HG03103 (cell line): ENCODE data around the gene PAX7.
"Not testable (repeated sequence)": the region's sequence is repeated elsewhere in the genome, so short reads cannot be mapped to it uniquely, and the experiment has no call there.

ENCODE experiments used
- ATAC-seq: cut with Tn5 transposase; IDR thresholded peaks from one replicate; pipeline ENCODE4 v1.9.1; 2021; ENCODE audit warnings: low read depth; ENCODE audit not compliant: unreplicated experiment

PAX7 gene

DNA sequence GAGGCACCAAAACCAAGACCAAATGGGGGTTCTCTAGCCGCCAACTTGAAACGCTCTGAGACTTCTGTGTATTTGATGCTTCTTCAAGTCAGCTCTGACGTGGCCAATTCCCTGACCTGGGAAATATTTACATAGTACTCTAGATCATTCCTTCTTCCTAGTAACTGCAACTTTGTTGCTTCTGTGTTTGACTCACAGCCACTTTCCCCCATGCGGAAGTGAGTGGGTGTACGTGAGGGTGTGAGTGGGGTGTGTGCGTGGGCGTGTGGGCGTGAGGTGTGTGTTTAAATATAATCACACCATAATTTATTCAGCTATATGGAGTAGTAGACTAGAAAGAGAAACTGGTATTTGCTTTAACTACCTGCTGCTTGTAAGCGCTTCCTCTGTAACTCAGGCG, 117.8 kb downstream of the PAX7 start:
- ATAC-seq, result no peak

- ATAC-seq, result no peak
Measured at GRCh38 chr1:18749569-18749968, 118.9 kb downstream of the PAX7 start.

DNA sequence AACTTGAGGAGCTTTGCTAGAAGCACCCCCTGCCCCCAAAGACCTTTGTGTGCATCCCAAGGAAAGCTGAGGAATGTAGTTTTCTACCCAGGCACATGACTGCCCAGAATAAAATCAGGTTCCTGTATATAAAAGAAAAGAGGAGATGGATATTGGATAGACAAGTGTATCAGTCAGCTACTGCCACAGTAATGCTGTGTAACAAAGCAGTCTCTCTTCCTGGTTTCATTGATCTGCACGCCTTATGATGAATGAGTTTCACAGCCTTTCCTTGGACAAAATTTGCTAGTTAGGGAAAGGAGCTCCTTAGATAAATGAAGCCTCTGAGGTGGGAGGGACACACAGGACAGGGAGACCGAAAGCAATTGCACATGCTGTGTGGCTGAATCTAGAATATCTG, 120.0 kb downstream of the PAX7 start:
- no peak for ATAC-seq

DNA sequence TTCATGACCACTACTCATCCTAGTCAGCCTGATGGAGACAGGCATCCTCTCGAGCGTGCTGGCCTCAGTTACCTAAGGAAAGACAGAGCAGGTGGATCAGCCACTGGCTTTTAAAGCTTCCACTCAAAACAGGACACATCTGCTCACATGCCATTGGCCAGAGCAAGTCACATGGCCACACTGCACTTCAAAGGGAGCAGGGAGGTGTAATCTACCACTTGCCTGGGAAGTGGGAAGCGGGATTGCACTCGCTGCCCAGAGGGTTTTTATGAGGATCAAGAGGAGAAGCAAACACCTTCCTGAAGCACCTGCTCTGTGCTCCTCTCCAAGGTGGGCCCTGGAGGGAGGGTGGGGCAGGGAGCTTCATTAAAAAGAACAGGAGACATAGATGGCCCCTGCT, 120.8 kb downstream of the PAX7 start:
- ATAC-seq, result no peak

- no peak for ATAC-seq
Measured at GRCh38 chr1:18752409-18752808, 121.8 kb downstream of the PAX7 start.

DNA sequence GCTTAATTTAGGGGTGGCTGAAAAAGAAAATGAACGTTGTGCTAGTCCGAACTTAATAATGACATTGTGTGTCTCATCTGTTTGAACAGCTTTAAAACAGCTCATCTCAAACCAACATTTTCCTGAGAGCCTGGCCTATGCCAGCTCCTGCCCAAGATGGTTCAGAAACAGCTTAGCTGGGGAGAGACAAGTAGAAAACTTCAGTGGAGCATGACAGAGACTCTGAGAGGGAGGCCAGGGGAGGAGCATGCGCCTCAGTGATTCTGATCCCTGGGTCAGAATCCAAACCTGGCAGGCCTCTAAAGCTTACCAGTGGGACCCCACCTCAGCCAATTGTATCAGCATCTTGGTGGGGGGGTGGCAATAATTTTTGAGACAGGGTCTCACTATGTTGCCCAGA, 129.5 kb downstream of the PAX7 start:
- ATAC-seq, result no peak

GRCh38 chr1:18761948-18762840, 131.5 kb downstream of the PAX7 start:
- ATAC-seq, result no peak

GRCh38 chr1:18764362-18764761, 133.7 kb downstream of the PAX7 start:
- no peak for ATAC-seq

DNA sequence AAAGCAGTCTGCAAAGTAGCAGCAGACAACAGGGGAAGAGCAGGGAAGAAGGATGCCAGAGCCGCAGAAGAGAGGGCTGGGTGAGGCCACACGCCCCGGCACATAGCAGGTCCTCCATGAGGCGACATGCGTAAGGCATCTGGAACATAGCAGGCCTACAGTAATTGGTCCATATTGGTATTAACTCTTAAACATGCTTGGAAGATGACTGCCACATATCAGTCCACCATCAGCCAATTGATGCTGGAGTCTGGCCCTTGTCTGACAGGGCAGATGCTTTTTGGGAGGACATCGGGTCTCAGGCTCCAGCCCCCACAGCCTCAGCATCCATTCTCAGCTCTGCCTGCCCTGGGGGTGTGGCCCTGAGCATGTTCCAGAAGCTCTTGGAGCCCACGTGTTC, 135.1 kb downstream of the PAX7 start:
- no peak for ATAC-seq

DNA sequence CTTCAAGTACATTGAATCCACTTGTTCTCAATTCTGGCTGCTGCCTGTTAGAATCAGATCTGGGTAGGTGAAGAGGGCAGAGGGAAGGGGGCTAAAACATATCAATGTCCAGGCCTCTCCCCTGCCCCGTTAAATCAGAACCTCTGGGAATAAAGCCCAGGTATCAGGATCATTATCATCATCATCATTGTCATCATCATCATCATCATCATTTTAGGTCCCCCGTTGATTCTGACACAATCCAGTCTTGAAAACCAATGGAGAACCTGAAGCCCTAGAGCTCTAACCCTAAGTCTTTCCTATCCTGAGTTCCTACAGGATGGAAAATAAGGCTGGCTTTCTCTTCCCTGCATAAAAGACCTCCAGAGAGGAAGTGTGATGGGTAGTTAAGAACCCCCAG, 135.7 kb downstream of the PAX7 start:
- ATAC-seq, result no peak

DNA sequence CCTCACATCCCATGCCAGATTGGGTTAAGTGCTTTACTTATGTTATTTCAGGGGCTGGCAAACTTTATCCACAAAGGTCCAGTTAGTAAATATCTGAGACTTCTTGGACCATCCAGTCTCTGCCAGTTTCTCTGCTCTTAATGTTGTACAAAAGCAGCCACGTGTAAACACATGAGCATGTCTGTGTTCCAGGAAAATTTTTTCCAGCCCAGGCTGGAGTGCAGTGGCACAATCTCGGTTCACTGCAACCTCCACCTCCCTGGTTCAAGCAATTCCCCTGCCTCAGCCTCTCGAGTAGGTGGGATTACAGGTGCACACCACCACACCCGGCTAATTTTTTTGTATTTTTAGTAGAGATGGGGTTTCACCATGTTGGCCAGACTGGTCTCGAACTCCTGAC, 136.9 kb downstream of the PAX7 start:
- not testable (repeated sequence) for ATAC-seq

DNA sequence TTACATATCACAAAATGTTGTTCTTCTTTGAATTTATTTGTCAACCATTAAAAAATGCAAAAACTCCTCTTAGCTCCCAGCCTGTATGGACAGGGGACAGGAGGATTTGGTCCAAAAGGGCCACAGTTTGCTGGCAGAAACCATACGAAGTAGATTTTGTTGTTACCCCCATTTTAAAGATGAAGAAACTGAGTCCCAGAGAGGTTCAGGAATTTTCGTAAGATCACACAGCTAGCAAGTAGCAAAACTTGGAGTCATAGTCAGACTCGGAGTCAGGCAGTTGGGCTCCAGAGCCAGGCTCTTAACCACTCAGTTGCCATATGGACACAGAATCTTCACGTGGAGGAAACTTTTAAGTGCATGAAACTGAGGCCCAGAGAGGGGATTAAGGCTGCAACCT, 137.4 kb downstream of the PAX7 start:
- ATAC-seq, result no peak

- no peak for ATAC-seq
Measured at GRCh38 chr1:18769140-18769539, 138.5 kb downstream of the PAX7 start.

GRCh38 chr1:18770799-18771198, 140.2 kb downstream of the PAX7 start:
- no peak for ATAC-seq

DNA sequence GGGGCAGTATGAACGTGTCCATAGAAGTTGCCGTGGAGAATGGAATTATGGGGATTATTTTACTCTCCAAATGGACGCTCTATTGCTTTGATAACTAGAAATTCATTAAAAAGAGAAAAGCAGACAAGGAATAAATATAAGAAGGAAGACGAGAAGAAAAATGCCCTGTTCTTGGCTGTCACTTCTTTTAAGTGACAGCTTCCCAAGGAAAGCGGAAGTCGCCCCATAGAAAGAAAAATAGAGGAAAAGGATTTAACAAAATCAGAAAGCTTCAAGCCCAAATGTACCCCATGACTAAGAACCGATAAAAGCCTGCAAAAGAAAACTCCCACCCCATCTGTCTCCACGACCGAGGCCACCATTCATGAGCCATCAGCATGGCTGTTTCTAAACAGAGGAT, 143.1 kb downstream of the PAX7 start:
- ATAC-seq, result no peak

DNA sequence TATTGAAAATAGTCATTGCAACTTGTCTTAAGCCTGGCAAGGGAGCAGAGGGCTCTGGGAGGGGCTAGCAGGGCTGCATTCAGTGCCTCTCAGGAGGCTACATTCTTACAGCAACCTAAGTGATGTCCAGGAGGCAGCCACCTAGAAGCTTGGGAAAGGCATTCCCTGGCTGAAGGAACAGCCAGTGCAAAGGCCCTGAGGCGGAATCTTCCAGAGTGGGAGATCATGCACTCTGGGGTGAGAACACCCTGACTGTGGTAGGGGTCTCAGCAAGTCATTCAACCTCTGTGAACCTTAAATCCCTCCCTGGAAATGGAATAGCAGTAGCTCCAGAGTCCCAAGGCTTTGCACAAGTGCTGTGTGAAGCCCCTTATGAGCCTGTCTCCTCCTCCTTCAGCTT, 144.7 kb downstream of the PAX7 start:
- no peak for ATAC-seq

GRCh38 chr1:18776777-18777176, 146.1 kb downstream of the PAX7 start:
- ATAC-seq, result no peak

DNA sequence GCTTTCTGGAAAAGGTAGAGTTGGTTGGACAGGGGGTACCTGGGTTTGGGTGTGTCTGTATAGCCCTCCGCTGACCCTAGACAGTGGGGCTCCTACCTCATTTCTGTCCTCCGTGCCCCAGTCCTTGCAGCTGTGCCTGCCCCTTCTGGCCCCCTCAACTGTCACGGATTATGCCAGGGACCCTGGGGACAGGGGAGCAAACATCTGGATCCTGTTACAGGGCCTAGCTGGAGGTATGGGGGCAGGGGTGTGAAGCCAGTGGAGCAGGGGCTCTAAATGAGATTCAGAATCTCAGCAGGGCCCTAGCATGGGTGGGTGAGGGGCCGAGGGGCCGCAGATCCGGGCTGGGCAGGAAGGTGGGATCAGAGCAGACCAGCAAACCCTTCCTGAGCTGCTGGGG, 147.8 kb downstream of the PAX7 start:
- no peak for ATAC-seq

DNA sequence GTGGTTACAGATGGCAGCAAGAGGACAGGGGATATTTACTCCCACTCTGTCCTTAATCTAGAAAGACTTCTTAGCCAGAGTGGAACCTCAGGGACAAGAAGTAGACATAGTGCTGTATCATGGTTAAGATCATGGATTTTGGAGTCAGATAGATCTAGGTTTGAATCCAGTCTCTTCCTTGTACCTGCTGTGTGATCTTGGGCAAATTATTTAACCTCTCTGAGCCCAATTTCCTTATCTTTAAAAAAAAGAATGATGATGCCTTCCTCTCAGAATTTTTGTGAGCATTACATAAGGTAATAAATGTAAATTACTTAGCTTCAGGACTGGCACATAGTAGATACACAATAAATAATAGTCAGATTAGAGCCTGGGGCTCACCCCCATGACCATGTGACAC, 150.4 kb downstream of the PAX7 start:
- no peak for ATAC-seq

GRCh38 chr1:18783705-18784481, 153.2 kb downstream of the PAX7 start:
- ATAC-seq, result no peak

GRCh38 chr1:18784482-18784831, 153.8 kb downstream of the PAX7 start:
- ATAC-seq, result no peak

- no peak for ATAC-seq
Measured at GRCh38 chr1:18786149-18786548, 155.5 kb downstream of the PAX7 start.
